Hepatocyte (in vitro differentiated cells): ENCODE measurements around the gene PRADC1.

Experiments
- CTCF ChIP-seq: fragments of 200-600 bp; sonication (generic); IDR thresholded peaks from 2 replicates; pipeline ENCODE4 v1.5.1; 2016; ENCODE audit warnings: antibody characterized with exemption, mild to moderate bottlenecking; ENCODE audit not compliant: poor library complexity
- EZH2 ChIP-seq: fragments of 200-600 bp; sonication (generic); IDR thresholded peaks from 2 replicates; pipeline ENCODE4 v1.6.1; 2016; ENCODE audit warnings: antibody characterized with exemption, mild to moderate bottlenecking, borderline replicate concordance
- EZH2phosphoT487 ChIP-seq: fragments of 200-600 bp; sonication (generic); IDR thresholded peaks from one replicate; pipeline ENCODE4 v1.6.1; 2018; ENCODE audit warnings: antibody characterized with exemption, mild to moderate bottlenecking, low read depth, moderate library complexity; ENCODE audit not compliant: unreplicated experiment, severe bottlenecking

- TF ChIP-seq EZH2 (no peak), CTCF (no peak), EZH2phosphoT487 (no peak)
Observed at GRCh38 chr2:73244580-73244979, 11.5 kb upstream of the PRADC1 start.
